ENCODE results near the gene LGR6.

DNA sequence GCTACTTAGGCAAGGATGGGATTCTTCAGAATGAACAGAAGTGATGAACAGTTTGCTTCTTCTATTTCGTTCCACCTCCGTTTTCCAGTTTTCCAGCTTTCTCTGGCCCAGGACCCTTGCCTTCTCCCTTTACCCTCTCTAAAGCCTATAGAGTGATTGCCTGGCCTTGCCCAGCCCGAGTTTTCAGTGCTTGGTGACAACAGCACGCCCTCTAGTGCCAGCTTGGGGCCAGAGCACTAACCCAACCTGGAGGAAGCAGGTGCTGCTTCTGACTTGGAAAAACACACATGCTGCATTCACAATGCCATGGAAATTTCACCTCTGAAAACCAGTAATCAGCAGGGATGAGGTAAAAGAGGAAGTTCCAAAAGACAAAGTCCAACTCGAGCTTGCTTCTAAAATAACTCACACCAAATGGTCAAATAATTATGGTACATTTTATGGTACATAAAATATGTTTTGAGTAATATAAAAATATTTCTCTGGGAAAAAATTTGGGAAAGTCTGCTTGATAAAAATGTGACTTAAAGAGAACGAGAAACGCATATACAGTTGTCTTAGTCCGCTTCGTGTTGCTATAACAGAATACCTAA lies 122.1 kb downstream of the LGR6 start:
- TF ChIP-seq EZH2 (IDR thresholded peaks at IDR 0.05; ENCODE audit: borderline replicate concordance, low read length) = no peak
- TF ChIP-seq, protein P1, sequence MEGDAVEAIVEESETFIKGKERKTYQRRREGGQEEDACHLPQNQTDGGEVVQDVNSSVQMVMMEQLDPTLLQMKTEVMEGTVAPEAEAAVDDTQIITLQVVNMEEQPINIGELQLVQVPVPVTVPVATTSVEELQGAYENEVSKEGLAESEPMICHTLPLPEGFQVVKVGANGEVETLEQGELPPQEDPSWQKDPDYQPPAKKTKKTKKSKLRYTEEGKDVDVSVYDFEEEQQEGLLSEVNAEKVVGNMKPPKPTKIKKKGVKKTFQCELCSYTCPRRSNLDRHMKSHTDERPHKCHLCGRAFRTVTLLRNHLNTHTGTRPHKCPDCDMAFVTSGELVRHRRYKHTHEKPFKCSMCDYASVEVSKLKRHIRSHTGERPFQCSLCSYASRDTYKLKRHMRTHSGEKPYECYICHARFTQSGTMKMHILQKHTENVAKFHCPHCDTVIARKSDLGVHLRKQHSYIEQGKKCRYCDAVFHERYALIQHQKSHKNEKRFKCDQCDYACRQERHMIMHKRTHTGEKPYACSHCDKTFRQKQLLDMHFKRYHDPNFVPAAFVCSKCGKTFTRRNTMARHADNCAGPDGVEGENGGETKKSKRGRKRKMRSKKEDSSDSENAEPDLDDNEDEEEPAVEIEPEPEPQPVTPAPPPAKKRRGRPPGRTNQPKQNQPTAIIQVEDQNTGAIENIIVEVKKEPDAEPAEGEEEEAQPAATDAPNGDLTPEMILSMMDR (IDR thresholded peaks at IDR 0.05; ENCODE audit: low read length) = peak; percentile 97

Measured in OCI-LY1 (cell line).